ENCODE data around the gene TAS2R60.
A peak's percentile ranks its signal among the peaks of the same experiment; 100 is the strongest.
"Not testable (repeated sequence)": the region's sequence is repeated elsewhere in the genome, so short reads cannot be mapped to it uniquely, and the experiment has no call there.

Gene TAS2R60

GRCh38 chr7:143443153-143443552 is at the start of gene TAS2R60:
Gene TAS2R60 (plus strand): TSS chr7:143443453. CDS start chr7:143443453, 0 bp downstream.
- DNase-seq (ENCODE audit: extremely low read depth in 1 of 2, low read depth in 1 of 2) = no peak

GRCh38 chr7:143394068-143394467 is 49.2 kb upstream of the TAS2R60 start:
- DNase-seq (ENCODE audit: extremely low read depth in 1 of 2, low read depth in 1 of 2) = no peak

- DNase-seq (ENCODE audit: extremely low read depth in 1 of 2, low read depth in 1 of 2) = no peak
Measured at GRCh38 chr7:143394777-143395176, 48.5 kb upstream of the TAS2R60 start.

- no peak for DNase-seq (ENCODE audit: extremely low read depth in 1 of 2, low read depth in 1 of 2)
Measured at GRCh38 chr7:143395187-143396149, 47.8 kb upstream of the TAS2R60 start.

GRCh38 chr7:143396182-143396581 is 47.1 kb upstream of the TAS2R60 start:
- no peak for DNase-seq (ENCODE audit: extremely low read depth in 1 of 2, low read depth in 1 of 2)

- DNase-seq (ENCODE audit: extremely low read depth in 1 of 2, low read depth in 1 of 2) = no peak
Measured at GRCh38 chr7:143396625-143397556, 46.4 kb upstream of the TAS2R60 start.

- no peak for DNase-seq (ENCODE audit: extremely low read depth in 1 of 2, low read depth in 1 of 2)
Measured at GRCh38 chr7:143397710-143398530, 45.3 kb upstream of the TAS2R60 start.

- DNase-seq (ENCODE audit: extremely low read depth in 1 of 2, low read depth in 1 of 2) = no peak
Measured at GRCh38 chr7:143398616-143399015, 44.6 kb upstream of the TAS2R60 start.

GRCh38 chr7:143399151-143399550 is 44.1 kb upstream of the TAS2R60 start:
- no peak for DNase-seq (ENCODE audit: extremely low read depth in 1 of 2, low read depth in 1 of 2)

GRCh38 chr7:143399642-143400041 is 43.6 kb upstream of the TAS2R60 start:
- no peak for DNase-seq (ENCODE audit: extremely low read depth in 1 of 2, low read depth in 1 of 2)

GRCh38 chr7:143401265-143401664 is 42.0 kb upstream of the TAS2R60 start:
- DNase-seq (ENCODE audit: extremely low read depth in 1 of 2, low read depth in 1 of 2) = no peak

- DNase-seq (ENCODE audit: extremely low read depth in 1 of 2, low read depth in 1 of 2) = not testable (repeated sequence)
Measured at GRCh38 chr7:143402233-143402632, 41.0 kb upstream of the TAS2R60 start.

- DNase-seq (ENCODE audit: extremely low read depth in 1 of 2, low read depth in 1 of 2) = no peak
Measured at GRCh38 chr7:143405173-143406001, 37.9 kb upstream of the TAS2R60 start.

GRCh38 chr7:143406002-143406357 is 37.3 kb upstream of the TAS2R60 start:
- DNase-seq (ENCODE audit: extremely low read depth in 1 of 2, low read depth in 1 of 2) = no peak

- DNase-seq (ENCODE audit: extremely low read depth in 1 of 2, low read depth in 1 of 2) = no peak
Measured at GRCh38 chr7:143407287-143408251, 35.7 kb upstream of the TAS2R60 start.

GRCh38 chr7:143408252-143408685 is 35.0 kb upstream of the TAS2R60 start:
- no peak for DNase-seq (ENCODE audit: extremely low read depth in 1 of 2, low read depth in 1 of 2)

GRCh38 chr7:143408686-143409561 is 34.3 kb upstream of the TAS2R60 start, which contains the start of gene EPHA1:
Gene EPHA1 (minus strand): TSS chr7:143408856. CDS start chr7:143408805, 51 bp downstream.
- peak in 1 of 2 donors; percentile 29 for DNase-seq (ENCODE audit: extremely low read depth in 1 of 2, low read depth in 1 of 2)

Measured in activated CD8-positive, alpha-beta memory T cell treated with anti-CD3 and anti-CD28 coated beads for 1 hour (primary cell).